Astrocyte (in vitro differentiated cells and primary cell): ENCODE results near the gene RPS6KA4. TPM values are rescaled to one million over a fixed set of nuclear protein-coding genes. Genes with fewer than 3 reads are reported as not detected.
"Not testable (repeated sequence)": the region's sequence is repeated elsewhere in the genome, so short reads cannot be mapped to it uniquely, and the experiment has no call there.

Source experiments
- DNase-seq: peaks from one replicate; pipeline ENCODE4 v3.0.0-alpha.2; 2010; ENCODE audit warnings: low read depth
- FAIRE-seq: peaks from 2 replicates; lab custom pipeline; 2011; peaks lifted over from hg19 to GRCh38; lab: Jason Lieb, UNC
- H2AFZ ChIP-seq: 2 replicates; pipeline ENCODE4 v1.6.0; 2012; ENCODE audit warnings: low read depth, low read length, inconsistent platforms
- H3K27ac ChIP-seq: 2 replicates; pipeline ENCODE4 v1.5.1; 2011; ENCODE audit warnings: low read depth, low read length, inconsistent platforms
- H3K27me3 ChIP-seq: 2 replicates; pipeline ENCODE4 v1.6.0; 2011; ENCODE audit warnings: low read length, inconsistent platforms; ENCODE audit not compliant: insufficient read depth
- H3K36me3 ChIP-seq: 2 replicates; pipeline ENCODE4 v1.5.1; 2011; ENCODE audit warnings: low read length, inconsistent platforms; ENCODE audit not compliant: insufficient read depth
- H3K4me1 ChIP-seq: 2 replicates; pipeline ENCODE4 v1.5.1; 2011; ENCODE audit warnings: low read length, inconsistent platforms; ENCODE audit not compliant: insufficient read depth
- H3K4me2 ChIP-seq: 2 replicates; pipeline ENCODE4 v1.6.0; 2012; ENCODE audit warnings: low read length, inconsistent platforms
- H3K4me3 ChIP-seq: 2 replicates; pipeline ENCODE4 v1.5.1; 2011; ENCODE audit warnings: low read depth, mild to moderate bottlenecking, low read length, inconsistent platforms; ENCODE audit not compliant: insufficient read depth
- H3K79me2 ChIP-seq: 2 replicates; pipeline ENCODE4 v1.6.0; 2012; ENCODE audit warnings: mild to moderate bottlenecking, low read length, inconsistent platforms; ENCODE audit not compliant: insufficient read depth
- H3K9ac ChIP-seq: 2 replicates; pipeline ENCODE4 v1.6.0; 2012; ENCODE audit warnings: mild to moderate bottlenecking, low read length, inconsistent platforms
- H3K9me3 ChIP-seq: 2 replicates; pipeline ENCODE4 v1.5.1; 2012; ENCODE audit warnings: low read depth, mild to moderate bottlenecking, low read length, inconsistent platforms; ENCODE audit not compliant: insufficient read depth
- H4K20me1 ChIP-seq: 2 replicates; pipeline ENCODE4 v1.6.0; 2012; ENCODE audit warnings: low read length, inconsistent platforms; ENCODE audit not compliant: insufficient read depth
- H3K27ac Mint-ChIP-seq: one replicate; pipeline ENCODE4 v1.8.0; 2021; ENCODE audit warnings: mild to moderate bottlenecking, mixed read lengths; ENCODE audit not compliant: unreplicated experiment
- H3K27me3 Mint-ChIP-seq: one replicate; pipeline ENCODE4 v1.8.0; 2021; ENCODE audit warnings: low read depth, mixed read lengths; ENCODE audit not compliant: unreplicated experiment
- H3K36me3 Mint-ChIP-seq: one replicate; pipeline ENCODE4 v1.8.0; 2021; ENCODE audit warnings: low read depth, mixed read lengths; ENCODE audit not compliant: unreplicated experiment
- H3K4me1 Mint-ChIP-seq: one replicate; pipeline ENCODE4 v1.8.0; 2021; ENCODE audit warnings: low read depth, mixed read lengths; ENCODE audit not compliant: unreplicated experiment
- H3K4me3 Mint-ChIP-seq: one replicate; pipeline ENCODE4 v1.8.0; 2021; ENCODE audit warnings: mild to moderate bottlenecking, moderate library complexity, mixed read lengths; ENCODE audit not compliant: unreplicated experiment
- H3K9me3 Mint-ChIP-seq: one replicate; pipeline ENCODE4 v1.8.0; 2021; ENCODE audit warnings: mild to moderate bottlenecking, mixed read lengths; ENCODE audit not compliant: unreplicated experiment
- EZH2 ChIP-seq: IDR thresholded peaks from 2 replicates; pipeline ENCODE4 v1.6.1; 2012; ENCODE audit warnings: mild to moderate bottlenecking, low read length, inconsistent platforms; ENCODE audit not compliant: insufficient read depth
- total RNA-seq: library from RNA; stranded (reverse); gene quantifications from 2 replicates; pipeline ENCODE4 v1.2.1, GENCODE V29; 2021
- TF ChIP-seq, protein P1 (sequence below): IDR thresholded peaks from 2 replicates; pipeline ENCODE4 v1.5.1; 2011; ENCODE audit warnings: low read depth, mild to moderate bottlenecking, inconsistent platforms, low read length, moderate library complexity; ENCODE audit not compliant: insufficient read depth

RPS6KA4 gene
- total RNA-seq, 1 donor from 2014 or later: 36.2 TPM

DNA sequence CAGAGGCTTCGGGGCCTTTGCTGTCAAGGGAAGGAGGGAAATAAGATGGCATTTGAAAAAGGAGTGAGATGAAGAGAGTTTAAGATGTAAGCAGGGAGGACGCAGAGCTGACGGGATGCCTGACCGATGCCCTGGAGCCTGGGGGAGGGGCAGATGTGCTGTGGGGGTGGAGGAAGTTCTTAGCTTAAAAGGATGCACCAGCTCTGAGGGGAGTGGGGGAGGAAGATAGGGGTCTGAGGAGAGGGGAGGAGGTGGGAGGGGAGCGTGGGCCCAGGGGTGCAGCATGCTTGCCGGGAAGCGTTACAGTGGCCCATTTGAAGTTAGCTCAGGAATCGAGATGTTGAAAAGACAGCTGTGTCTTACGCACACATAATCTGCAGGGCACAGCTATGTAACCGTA is 56.3 kb downstream of the RPS6KA4 start:
- H2AFZ ChIP-seq: no peak overlapping the region

DNA sequence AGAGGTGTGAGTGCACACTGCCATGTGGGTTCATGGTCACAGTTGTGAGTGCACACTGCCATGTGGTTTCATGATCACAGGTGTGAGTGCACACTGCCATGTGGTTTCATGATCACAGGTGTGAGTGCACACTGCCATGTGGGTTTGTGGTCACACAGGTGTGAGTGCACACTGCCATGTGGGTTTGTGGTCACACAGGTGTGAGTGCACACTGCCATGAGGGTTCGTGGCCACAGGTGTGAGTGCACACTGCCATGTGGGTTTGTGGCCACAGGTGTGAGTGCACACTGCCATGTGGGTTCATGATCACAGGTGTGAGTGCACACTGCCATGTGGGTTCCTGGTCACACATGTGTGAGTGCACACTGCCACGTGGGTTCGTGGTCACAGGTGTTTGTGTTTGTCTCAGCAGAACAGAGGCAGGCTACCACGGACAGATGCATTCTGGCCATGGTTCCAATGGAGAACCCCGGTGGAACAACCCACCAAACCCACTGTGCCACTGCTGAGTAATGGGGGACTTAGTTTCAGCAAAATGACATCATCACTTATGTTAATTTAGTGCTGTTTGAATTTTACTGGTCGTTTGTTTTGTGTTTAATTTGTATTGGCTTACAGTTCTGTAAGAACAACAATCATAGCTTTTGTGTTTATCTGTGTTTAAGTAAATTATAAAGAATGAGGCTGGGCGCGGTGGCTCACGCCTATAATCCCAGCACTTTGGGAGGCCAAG is 57.2 kb downstream of the RPS6KA4 start:
- Mint-ChIP-seq H3K27me3 (peaks cover 4% of the 10 kb centered on the region), H3K9me3 (peaks cover 9% of the 10 kb centered on the region), H3K4me1 (peaks cover 3% of the 10 kb centered on the region), H3K36me3 (peaks cover 4% of the 10 kb centered on the region), H3K27ac (no peak overlapping the region), H3K4me3 (no peak overlapping the region)
- DNase-seq (no peak), FAIRE-seq (no peak)
- Histone ChIP-seq H3K4me2 (no peak overlapping the region), H3K27me3 (peaks cover under 1% of the 10 kb centered on the region), H3K9me3 (peaks cover under 1% of the 10 kb centered on the region), H4K20me1 (no peaks in the 10 kb centered on the region), H3K4me3 (no peak overlapping the region), H3K79me2 (no peaks in the 10 kb centered on the region), H2AFZ (no peak overlapping the region), H3K4me1 (no peaks in the 10 kb centered on the region), H3K9ac (no peak overlapping the region), H3K36me3 (no peaks in the 10 kb centered on the region), H3K27ac (no peak overlapping the region)
- TF ChIP-seq, protein P1, sequence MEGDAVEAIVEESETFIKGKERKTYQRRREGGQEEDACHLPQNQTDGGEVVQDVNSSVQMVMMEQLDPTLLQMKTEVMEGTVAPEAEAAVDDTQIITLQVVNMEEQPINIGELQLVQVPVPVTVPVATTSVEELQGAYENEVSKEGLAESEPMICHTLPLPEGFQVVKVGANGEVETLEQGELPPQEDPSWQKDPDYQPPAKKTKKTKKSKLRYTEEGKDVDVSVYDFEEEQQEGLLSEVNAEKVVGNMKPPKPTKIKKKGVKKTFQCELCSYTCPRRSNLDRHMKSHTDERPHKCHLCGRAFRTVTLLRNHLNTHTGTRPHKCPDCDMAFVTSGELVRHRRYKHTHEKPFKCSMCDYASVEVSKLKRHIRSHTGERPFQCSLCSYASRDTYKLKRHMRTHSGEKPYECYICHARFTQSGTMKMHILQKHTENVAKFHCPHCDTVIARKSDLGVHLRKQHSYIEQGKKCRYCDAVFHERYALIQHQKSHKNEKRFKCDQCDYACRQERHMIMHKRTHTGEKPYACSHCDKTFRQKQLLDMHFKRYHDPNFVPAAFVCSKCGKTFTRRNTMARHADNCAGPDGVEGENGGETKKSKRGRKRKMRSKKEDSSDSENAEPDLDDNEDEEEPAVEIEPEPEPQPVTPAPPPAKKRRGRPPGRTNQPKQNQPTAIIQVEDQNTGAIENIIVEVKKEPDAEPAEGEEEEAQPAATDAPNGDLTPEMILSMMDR: no peak
- TF ChIP-seq EZH2: no peak

More for the DNA sequence above, 56.3 kb downstream of the RPS6KA4 start:
- Histone ChIP-seq H3K27me3 (peaks cover 3% of the 10 kb centered on the region), H3K4me2 (no peak overlapping the region), H3K79me2 (no peaks in the 10 kb centered on the region), H3K4me3 (no peak overlapping the region), H3K9me3 (no peaks in the 10 kb centered on the region), H3K36me3 (no peaks in the 10 kb centered on the region), H3K27ac (no peak overlapping the region), H4K20me1 (no peaks in the 10 kb centered on the region), H3K4me1 (no peaks in the 10 kb centered on the region), H3K9ac (no peak overlapping the region)
- Mint-ChIP-seq H3K27me3 (peaks cover 3% of the 10 kb centered on the region), H3K27ac (no peak overlapping the region), H3K4me1 (peaks cover 3% of the 10 kb centered on the region), H3K9me3 (peaks cover 4% of the 10 kb centered on the region), H3K4me3 (no peak overlapping the region), H3K36me3 (no peaks in the 10 kb centered on the region)
- no peak for DNase-seq
- no peak for TF ChIP-seq EZH2
- TF ChIP-seq, protein P1: no peak
- FAIRE-seq: no peak

GRCh38 chr11:64418233-64418632 is 59.3 kb downstream of the RPS6KA4 start:
- H3K4me3 Mint-ChIP-seq, H3K4me2 ChIP-seq, H3K79me2 ChIP-seq, H3K36me3 Mint-ChIP-seq, H2AFZ ChIP-seq, H3K4me1 Mint-ChIP-seq, H3K4me1 ChIP-seq, H3K4me3 ChIP-seq, H3K9me3 ChIP-seq, H3K9ac ChIP-seq, H3K27me3 Mint-ChIP-seq, FAIRE-seq, H3K27ac ChIP-seq, H3K27ac Mint-ChIP-seq, H4K20me1 ChIP-seq, H3K27me3 ChIP-seq, DNase-seq, H3K36me3 ChIP-seq: not testable (repeated sequence)
- H3K9me3 Mint-ChIP-seq: peaks cover 20% of the 10 kb centered on the region
